SU-DHL-6 (cell line): ENCODE results near the gene RHBDD3.

Experiments
- H2AFZ ChIP-seq: fragments of 200-600 bp; sonication (generic); 2 replicates; pipeline ENCODE4 v1.6.1; 2014; ENCODE audit warnings: low read depth, mild to moderate bottlenecking, moderate library complexity, mixed read lengths, antibody characterized with exemption, low read length; ENCODE audit not compliant: severe bottlenecking
- H3F3A ChIP-seq: fragments of 200-600 bp; shearing (Covaris generic); 2 replicates; pipeline ENCODE4 v1.6.0; 2016; ENCODE audit warnings: antibody characterized with exemption, mild to moderate bottlenecking; ENCODE audit not compliant: insufficient read depth
- H3K27ac ChIP-seq: fragments of 200-600 bp; sonication (generic); 2 replicates; pipeline ENCODE4 v1.5.1; 2016; ENCODE audit warnings: low read depth, mild to moderate bottlenecking, low read length, moderate library complexity, mixed read lengths
- H3K27me3 ChIP-seq: fragments of 200-600 bp; sonication (generic), shearing (Covaris generic); 2 replicates; pipeline ENCODE4 v1.6.0; 2014; ENCODE audit warnings: mild to moderate bottlenecking, low read length
- H3K36me3 ChIP-seq: fragments of 200-600 bp; sonication (generic); 2 replicates; pipeline ENCODE4 v1.6.1; 2014; ENCODE audit warnings: mild to moderate bottlenecking, low read length, mixed read lengths
- H3K4me2 ChIP-seq: fragments of 300-600, 200-600 bp; shearing (Covaris generic), sonication (generic); 2 replicates; pipeline ENCODE4 v1.6.0; 2014; ENCODE audit warnings: low read length, low read depth, mild to moderate bottlenecking; ENCODE audit not compliant: poor library complexity, severe bottlenecking
- H3K4me3 ChIP-seq: fragments of 200-600 bp; sonication (generic); 2 replicates; pipeline ENCODE4 v1.5.1; 2014; ENCODE audit warnings: antibody characterized with exemption, low read length, mild to moderate bottlenecking, mixed read lengths; ENCODE audit not compliant: insufficient read depth, poor library complexity, severe bottlenecking
- H3K79me2 ChIP-seq: fragments of 200-600 bp; sonication (generic); 2 replicates; pipeline ENCODE4 v1.6.1; 2014; ENCODE audit warnings: mild to moderate bottlenecking, low read length, moderate library complexity; ENCODE audit not compliant: insufficient read depth
- H3K9ac ChIP-seq: fragments of 200-600 bp; sonication (generic); 2 replicates; pipeline ENCODE4 v1.7.0; 2014; ENCODE audit warnings: mild to moderate bottlenecking, low read length
- H3K9me2 ChIP-seq: fragments of 200-600 bp; sonication (generic); replicated peaks from 2 replicates; pipeline ENCODE4 v1.6.1; 2014; ENCODE audit warnings: low read length; ENCODE audit not compliant: insufficient read depth
- H3K9me3 ChIP-seq: fragments of 200-600 bp; sonication (generic); 2 replicates; pipeline ENCODE4 v1.6.1; 2014; ENCODE audit warnings: low read length, mixed read lengths; ENCODE audit not compliant: insufficient read depth
- H4K20me1 ChIP-seq: fragments of 200-600 bp; sonication (generic); 2 replicates; pipeline ENCODE4 v1.6.1; 2014; ENCODE audit warnings: low read depth, mild to moderate bottlenecking, antibody characterized with exemption, low read length, moderate library complexity, mixed read lengths
- CTCF ChIP-seq: fragments of 200-600 bp; sonication (generic); IDR thresholded peaks from one replicate; pipeline ENCODE4 v1.5.1; 2017; ENCODE audit warnings: antibody characterized with exemption, mild to moderate bottlenecking, low read length, moderate library complexity; ENCODE audit not compliant: insufficient read depth, poor library complexity, severe bottlenecking
- EZH2phosphoT487 ChIP-seq: fragments of 200-600 bp; sonication (generic), shearing (Covaris generic); conservative IDR thresholded peaks from 2 replicates; pipeline ENCODE4 v1.6.1; 2018; ENCODE audit warnings: mild to moderate bottlenecking, antibody characterized with exemption, low read length, moderate library complexity, mixed read lengths

The RHBDD3 gene

GRCh38 chr22:29267858-29268510 lies at the start of gene RHBDD3, which contains the start of gene EWSR1:
Gene RHBDD3 (minus strand): TSS chr22:29267981. CDS start chr22:29265626, 2,355 bp downstream.
Gene EWSR1 (plus strand): TSS chr22:29268268. CDS start chr22:29268337, 69 bp downstream.
- peak within 1 kb of the TSS; percentile 98 for H3K9ac ChIP-seq
- H3K36me3 ChIP-seq, result peaks cover 29% of the 10 kb centered on the region; the same call in 1 of the 2 replicates
- H3K4me2 ChIP-seq, result peak within 1 kb of the TSS; percentile 95
- H3K4me3 ChIP-seq, result peak within 1 kb of the TSS; percentile 92
- H3K9me3 ChIP-seq, result no peaks in the 10 kb centered on the region
- peaks cover 39% of the 10 kb centered on the region for H4K20me1 ChIP-seq
- no peaks in the 10 kb centered on the region for H3K9me2 ChIP-seq
- no peak for TF ChIP-seq EZH2phosphoT487
- TF ChIP-seq CTCF, result no peak
- H2AFZ ChIP-seq, result peak within 1 kb of the TSS; percentile 47
- peaks cover 62% of the 10 kb centered on the region for H3K79me2 ChIP-seq
- no peaks in the 10 kb centered on the region for H3K27me3 ChIP-seq
- H3K27ac ChIP-seq, result peak within 1 kb of the TSS; percentile 81
- H3F3A ChIP-seq, result no peaks in the 10 kb centered on the region

GRCh38 chr22:29316141-29316828 lies 48.5 kb upstream of the RHBDD3 start:
- TF ChIP-seq CTCF (no peak), EZH2phosphoT487 (no peak)
- no peaks in the 10 kb centered on the region for H3K36me3 ChIP-seq
- H3K27ac ChIP-seq, result no peak overlapping the region
- no peaks in the 10 kb centered on the region for H3K27me3 ChIP-seq
- H3K4me3 ChIP-seq, result no peak overlapping the region
- H3K9me3 ChIP-seq, result no peaks in the 10 kb centered on the region
- no peaks in the 10 kb centered on the region for H4K20me1 ChIP-seq
- 0 out of 2 replicates have a peak, but pooled peaks cover 3% of the 10 kb centered on the region for H3F3A ChIP-seq
- no peaks in the 10 kb centered on the region for H3K9me2 ChIP-seq
- no peak overlapping the region for H2AFZ ChIP-seq
- H3K9ac ChIP-seq, result no peak overlapping the region
- H3K79me2 ChIP-seq, result no peaks in the 10 kb centered on the region
- H3K4me2 ChIP-seq, result no peak overlapping the region

GRCh38 chr22:29315286-29316140 lies 47.7 kb upstream of the RHBDD3 start, which contains the start of gene RASL10A:
Gene RASL10A (minus strand): TSS chr22:29315697. CDS start chr22:29315246, 451 bp downstream.
- H3K4me3 ChIP-seq, result no peak within 1 kb of the TSS
- no peak for TF ChIP-seq CTCF
- no peak for TF ChIP-seq EZH2phosphoT487
- no peaks in the 10 kb centered on the region for H3K9me3 ChIP-seq
- no peak within 1 kb of the TSS for H3K9ac ChIP-seq
- no peaks in the 10 kb centered on the region for H4K20me1 ChIP-seq
- no peaks in the 10 kb centered on the region for H3K79me2 ChIP-seq
- no peak within 1 kb of the TSS for H3K27ac ChIP-seq
- H3K27me3 ChIP-seq, result no peaks in the 10 kb centered on the region
- H3K36me3 ChIP-seq, result no peaks in the 10 kb centered on the region
- no peaks in the 10 kb centered on the region for H3K9me2 ChIP-seq
- no peak within 1 kb of the TSS for H2AFZ ChIP-seq
- 0 out of 2 replicates have a peak, but pooled peaks cover 3% of the 10 kb centered on the region for H3F3A ChIP-seq
- no peak within 1 kb of the TSS for H3K4me2 ChIP-seq
